ENCODE measurements around the gene AK9.
"Not testable (repeated sequence)": the region's sequence is repeated elsewhere in the genome, so short reads cannot be mapped to it uniquely, and the experiment has no call there.

Gene AK9

GRCh38 chr6:109478841-109479624, 212.0 kb downstream of the AK9 start:
- no peak for DNase-seq (ENCODE audit: low read depth)

GRCh38 chr6:109478222-109478805, 212.7 kb downstream of the AK9 start:
- no peak for DNase-seq (ENCODE audit: low read depth)

GRCh38 chr6:109477725-109478124, 213.3 kb downstream of the AK9 start:
- no peak for DNase-seq (ENCODE audit: low read depth)

GRCh38 chr6:109477184-109477583, 213.8 kb downstream of the AK9 start:
- no peak for DNase-seq (ENCODE audit: low read depth)

- no peak for DNase-seq (ENCODE audit: low read depth)
Measured at GRCh38 chr6:109475625-109476024, 215.4 kb downstream of the AK9 start.

GRCh38 chr6:109474995-109475394, 216.0 kb downstream of the AK9 start:
- DNase-seq (ENCODE audit: low read depth): no peak

GRCh38 chr6:109473120-109473519, 217.9 kb downstream of the AK9 start:
- DNase-seq (ENCODE audit: low read depth): no peak

- DNase-seq (ENCODE audit: low read depth): no peak
Measured at GRCh38 chr6:109472132-109472995, 218.6 kb downstream of the AK9 start.

GRCh38 chr6:109471105-109471810, 219.7 kb downstream of the AK9 start:
- no peak for DNase-seq (ENCODE audit: low read depth)

GRCh38 chr6:109469591-109470189, 221.3 kb downstream of the AK9 start:
- DNase-seq (ENCODE audit: low read depth): no peak

GRCh38 chr6:109467696-109468095, 223.3 kb downstream of the AK9 start:
- DNase-seq (ENCODE audit: low read depth): no peak

- DNase-seq (ENCODE audit: low read depth): no peak
Measured at GRCh38 chr6:109466212-109466923, 224.6 kb downstream of the AK9 start.

- no peak for DNase-seq (ENCODE audit: low read depth)
Measured at GRCh38 chr6:109465772-109466171, 225.2 kb downstream of the AK9 start.

GRCh38 chr6:109461733-109462526, 229.1 kb downstream of the AK9 start:
- no peak for DNase-seq (ENCODE audit: low read depth)

- DNase-seq (ENCODE audit: low read depth): not testable (repeated sequence)
Measured at GRCh38 chr6:109461205-109461604, 229.8 kb downstream of the AK9 start.

- no peak for DNase-seq (ENCODE audit: low read depth)
Measured at GRCh38 chr6:109460161-109460829, 230.7 kb downstream of the AK9 start.

GRCh38 chr6:109458774-109459531, 232.0 kb downstream of the AK9 start:
- no peak for DNase-seq (ENCODE audit: low read depth)

- DNase-seq (ENCODE audit: low read depth): no peak
Measured at GRCh38 chr6:109457562-109457996, 233.4 kb downstream of the AK9 start.
